SK-N-SH (cell line): ENCODE data around the gene MUS81. TPM values are rescaled to one million over a fixed set of nuclear protein-coding genes. Genes with fewer than 3 reads are reported as not detected.

Experiments used
- CTCF ChIA-PET: fragments of 300-600, 350-600 bp; formaldehyde crosslinking; extraction: SDS; loops from one replicate; lab custom pipeline; 2021; lab: Yijun Ruan, JAX
- POLR2A ChIA-PET: fragments of 350-600 bp; sonication (Branson Sonifier 250); formaldehyde crosslinking; extraction: SDS; loops from one replicate; lab custom pipeline; 2020; ENCODE audit warnings: antibody characterized with exemption, inconsistent platforms; lab: Yijun Ruan, JAX
- DNase-seq: peaks from one replicate; pipeline ENCODE4 v3.0.0; 2012
- H2AFZ ChIP-seq: fragments of 200-600 bp; sonication (generic); 2 replicates; pipeline ENCODE4 v1.8.1; 2016; ENCODE audit warnings: antibody characterized with exemption, mild to moderate bottlenecking, low read depth
- H3F3A ChIP-seq: fragments of 200-600 bp; sonication (generic); replicated peaks from 2 replicates; pipeline ENCODE3; 2016; ENCODE audit warnings: antibody characterized with exemption, mild to moderate bottlenecking; ENCODE audit not compliant: insufficient read depth
- H3K27ac ChIP-seq, 2 experiments: fragments of 200-500 bp in 1 of 2; fragments of 200-600 bp in 1 of 2; sonication (Bioruptor generic) in 1 of 2; sonication (generic), shearing (Covaris generic) in 1 of 2; 2 replicates each; pipeline versions ENCODE4 v1.5.1 to v1.6.1; 2014 to 2016; ENCODE audit warnings: low read depth in 2 of 2, inconsistent platforms in 1 of 2, low read length in 1 of 2, mild to moderate bottlenecking in 1 of 2, mixed read lengths in 1 of 2
- H3K27me3 ChIP-seq: fragments of 200-600 bp; sonication (generic), shearing (Covaris generic); 2 replicates; pipeline ENCODE4 v1.6.1; 2016; ENCODE audit warnings: mixed run types; ENCODE audit not compliant: insufficient read depth
- H3K36me3 ChIP-seq, 2 experiments: fragments of 200-500 bp in 1 of 2; fragments of 200-600 bp in 1 of 2; sonication (Bioruptor generic) in 1 of 2; sonication (generic) in 1 of 2; replicated peaks in 1 of 2; 2 replicates each; pipeline versions ENCODE3 to v1.5.1; 2014 to 2016; ENCODE audit warnings: low read length in 1 of 2, mild to moderate bottlenecking in 1 of 2; ENCODE audit not compliant: insufficient read depth in 2 of 2, control insufficient read depth in 1 of 2
- H3K4me1 ChIP-seq, 2 experiments: fragments of 200-500 bp in 1 of 2; fragments of 200-600 bp in 1 of 2; sonication (Bioruptor generic) in 1 of 2; sonication (generic), shearing (Covaris generic) in 1 of 2; 2 replicates each; pipeline versions ENCODE4 v1.5.1 to v1.6.1; 2014 to 2016; ENCODE audit warnings: low read depth in 1 of 2, low read length in 1 of 2, mixed run types in 1 of 2; ENCODE audit not compliant: insufficient read depth in 2 of 2, control insufficient read depth in 1 of 2
- H3K4me2 ChIP-seq: fragments of 200-600 bp; sonication (generic), shearing (Covaris generic); 2 replicates; pipeline ENCODE4 v1.6.1; 2017; ENCODE audit warnings: mixed run types
- H3K4me3 ChIP-seq, 2 experiments: fragments of 200-500 bp in 1 of 2; fragments of 200-600 bp in 1 of 2; sonication (Bioruptor generic) in 1 of 2; sonication (generic), shearing (Covaris generic) in 1 of 2; 2 replicates each; pipeline versions ENCODE4 v1.5.1 to v1.8.1; 2014 to 2016; ENCODE audit warnings: low read depth in 2 of 2, inconsistent platforms in 1 of 2, low read length in 1 of 2, mild to moderate bottlenecking in 1 of 2, mixed read lengths in 1 of 2, moderate library complexity in 1 of 2
- H3K79me2 ChIP-seq: fragments of 200-600 bp; sonication (generic); 2 replicates; pipeline ENCODE4 v1.8.1; 2017; ENCODE audit warnings: mild to moderate bottlenecking; ENCODE audit not compliant: insufficient read depth
- H3K9ac ChIP-seq: fragments of 200-600 bp; sonication (generic); 2 replicates; pipeline ENCODE4 v1.6.1; 2017; ENCODE audit warnings: mixed run types
- H3K9me2 ChIP-seq: fragments of 200-600 bp; sonication (generic); 2 replicates; pipeline ENCODE4 v1.6.1; 2017; ENCODE audit warnings: mixed run types
- H3K9me3 ChIP-seq: fragments of 200-600 bp; sonication (generic); 2 replicates; pipeline ENCODE4 v1.6.1; 2017; ENCODE audit warnings: mixed run types, mild to moderate bottlenecking, moderate library complexity
- H4K20me1 ChIP-seq: fragments of 200-600 bp; sonication (generic); 2 replicates; pipeline ENCODE4 v1.6.1; 2017; ENCODE audit warnings: mild to moderate bottlenecking, mixed run types; ENCODE audit not compliant: insufficient read depth
- CHD2 ChIP-seq: fragments of 150-350 bp; IDR thresholded peaks from 2 replicates; pipeline ENCODE4 v1.6.1; 2018; ENCODE audit warnings: low read length; ENCODE audit not compliant: partially characterized antibody
- EZH2phosphoT487 ChIP-seq: fragments of 200-600 bp; sonication (generic); IDR thresholded peaks from 2 replicates; pipeline ENCODE4 v1.6.1; 2017; ENCODE audit warnings: low read depth, mixed run types, mild to moderate bottlenecking, antibody characterized with exemption, moderate library complexity, borderline replicate concordance
- GATA2 ChIP-seq: sonication (generic); formaldehyde crosslinking; IDR thresholded peaks from 2 replicates; pipeline ENCODE4 v1.5.0; 2020; ENCODE audit warnings: mild to moderate bottlenecking, missing genetic modification reagents
- MEF2A ChIP-seq: IDR thresholded peaks from 2 replicates; pipeline ENCODE4 v1.4.0; 2012; ENCODE audit warnings: low read depth, borderline replicate concordance
- NFIC ChIP-seq: IDR thresholded peaks from 2 replicates; pipeline ENCODE4 v1.4.0; 2012; ENCODE audit warnings: borderline replicate concordance
- RCOR1 ChIP-seq: fragments of 150-350 bp; IDR thresholded peaks from 2 replicates; pipeline ENCODE4 v1.6.1; 2017; ENCODE audit warnings: antibody characterized with exemption, low read length
- RFX5 ChIP-seq: IDR thresholded peaks from 2 replicates; pipeline ENCODE4 v1.6.1; 2012; ENCODE audit warnings: mild to moderate bottlenecking, improper control_type of control experiment, low read length
- RXRA ChIP-seq: IDR thresholded peaks from 2 replicates; pipeline ENCODE4 v1.4.0; 2012; ENCODE audit warnings: low read depth, mild to moderate bottlenecking, borderline replicate concordance
- SIN3A ChIP-seq: IDR thresholded peaks from 2 replicates; pipeline ENCODE4 v1.6.1; 2012; ENCODE audit warnings: low read depth, mild to moderate bottlenecking, low read length, moderate library complexity, borderline replicate concordance
- TAF1 ChIP-seq: IDR thresholded peaks from 2 replicates; pipeline ENCODE4 v1.6.1; 2012; ENCODE audit warnings: low read depth, mild to moderate bottlenecking, low read length, moderate library complexity, borderline replicate concordance
- YY1 ChIP-seq: IDR thresholded peaks from 2 replicates; pipeline ENCODE4 v1.4.0; 2012; ENCODE audit warnings: low read depth, mild to moderate bottlenecking
- WGBS: methylation state at CpG from one replicate; pipeline ENCODE4 v1.1.6; 2017; ENCODE audit warnings: low lambda C conversion rate; 5-methylcytosine and 5-hydroxymethylcytosine counted together
- polyA plus RNA-seq, 3 experiments: library from polyadenylated mRNA; depleted of rRNA; stranded (reverse); fragments of >200 nt; gene quantifications; 2 replicates each; pipeline ENCODE4 v1.2.3, GENCODE V29; 2012
- TF ChIP-seq, protein P1 (sequence below): IDR thresholded peaks from 2 replicates; pipeline ENCODE4; 2012
- TF ChIP-seq, protein P2 (sequence below): fragments of 150-350 bp; IDR thresholded peaks from 2 replicates; pipeline ENCODE4 v1.6.1; 2016; ENCODE audit warnings: mild to moderate bottlenecking, low read depth, low read length
- TF ChIP-seq, protein P3 (sequence below): fragments of 150-350 bp; IDR thresholded peaks from 2 replicates; pipeline ENCODE4 v1.6.1; 2017; ENCODE audit warnings: antibody characterized with exemption, low read length, low read depth, borderline replicate concordance

Gene MUS81
- polyA plus RNA-seq, 1 of the 3 experiments (the other 2 are of a cell fraction) = 58.2 TPM

DNA sequence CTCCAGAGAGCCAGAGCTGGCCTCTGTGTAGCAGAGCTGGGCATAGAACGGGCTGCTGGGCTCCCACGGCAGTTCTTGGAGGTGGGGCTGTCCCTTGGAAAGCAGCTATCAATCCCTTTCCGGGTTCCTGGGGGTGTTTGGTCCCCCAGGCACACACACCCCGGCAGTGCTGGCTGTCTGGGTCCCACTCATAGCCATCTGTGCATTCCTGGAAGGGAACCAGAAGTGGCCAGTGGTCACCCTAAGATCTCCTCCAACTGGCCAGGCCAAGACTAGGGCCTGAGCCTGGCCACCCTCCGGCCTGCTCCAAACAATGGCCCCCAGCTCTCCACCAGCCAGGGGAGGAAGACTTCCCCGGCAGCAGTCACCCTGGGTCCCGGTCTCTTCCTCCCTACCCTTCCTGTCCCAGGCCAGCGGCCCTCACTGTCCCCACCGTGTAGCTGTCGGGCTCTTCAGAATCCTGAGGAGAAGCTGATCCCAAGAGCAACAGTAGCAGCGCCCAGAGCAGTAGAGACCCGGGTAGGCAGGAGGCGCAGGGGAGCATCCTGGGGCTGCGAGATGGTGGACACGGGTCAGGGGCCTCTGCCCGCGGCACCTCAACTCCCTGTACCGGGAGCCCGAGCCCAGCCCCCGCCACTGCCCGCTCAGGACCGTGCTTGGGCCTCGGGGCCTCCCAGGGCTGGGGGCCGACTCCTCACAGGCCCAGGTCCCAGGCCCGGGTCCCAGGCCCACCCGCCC lies 11.7 kb downstream of the MUS81 start:
- H2AFZ ChIP-seq = no peak overlapping the region
- peak overlapping the region; percentile 70 for H3K9ac ChIP-seq
- peaks cover 19 to 27% of the 10 kb centered on the region in 2 experiments; a peak in 3 of 4 replicates for H3K4me1 ChIP-seq
- no peaks in the 10 kb centered on the region for H4K20me1 ChIP-seq
- no peaks in the 10 kb centered on the region for H3K9me3 ChIP-seq
- POLR2A ChIA-PET = interaction anchor here (0.5 to 4.8 kb wide), 10 partner anchors 8 to 669 kb away, joined by 3 to 59 read pairs (median 4); partner anchors contain the start of genes CCDC85B, CFL1, MALAT1 and MUS81
- peak; percentile 75 for DNase-seq
- TF ChIP-seq CHD2 (no peak), SIN3A (no peak), RXRA (no peak), EZH2phosphoT487 (no peak), MEF2A (no peak), GATA2 (CRISPR knock-in tag) (no peak), TAF1 (no peak)
- TF ChIP-seq, protein P1, sequence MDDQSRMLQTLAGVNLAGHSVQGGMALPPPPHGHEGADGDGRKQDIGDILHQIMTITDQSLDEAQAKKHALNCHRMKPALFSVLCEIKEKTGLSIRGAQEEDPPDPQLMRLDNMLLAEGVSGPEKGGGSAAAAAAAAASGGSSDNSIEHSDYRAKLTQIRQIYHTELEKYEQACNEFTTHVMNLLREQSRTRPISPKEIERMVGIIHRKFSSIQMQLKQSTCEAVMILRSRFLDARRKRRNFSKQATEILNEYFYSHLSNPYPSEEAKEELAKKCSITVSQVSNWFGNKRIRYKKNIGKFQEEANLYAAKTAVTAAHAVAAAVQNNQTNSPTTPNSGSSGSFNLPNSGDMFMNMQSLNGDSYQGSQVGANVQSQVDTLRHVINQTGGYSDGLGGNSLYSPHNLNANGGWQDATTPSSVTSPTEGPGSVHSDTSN = no peak
- TF ChIP-seq, all 33 proteins: peak for 0
- 26% methylated on average over 12 of the region's 26 CpGs for WGBS
- H3K79me2 ChIP-seq = peaks cover 34% of the 10 kb centered on the region
- CTCF ChIA-PET = interaction anchor here (0.6 to 18.4 kb wide), 12 partner anchors 11 to 216 kb away, joined by 3 to 374 read pairs (median 4); partner anchors contain the start of genes CCDC85B, CTSW, FIBP and KAT5
- no peaks in the 10 kb centered on the region for H3K9me2 ChIP-seq
- H3F3A ChIP-seq = peaks cover 36% of the 10 kb centered on the region
- peak overlapping the region; percentile 77 to 93 for H3K27ac ChIP-seq
- H3K36me3 ChIP-seq = peaks cover 31 to 37% of the 10 kb centered on the region in 2 experiments
- peak overlapping the region; percentile 97 for H3K4me2 ChIP-seq
- peak overlapping the region; percentile 54 to 73 for H3K4me3 ChIP-seq
- no peaks in the 10 kb centered on the region for H3K27me3 ChIP-seq

DNA sequence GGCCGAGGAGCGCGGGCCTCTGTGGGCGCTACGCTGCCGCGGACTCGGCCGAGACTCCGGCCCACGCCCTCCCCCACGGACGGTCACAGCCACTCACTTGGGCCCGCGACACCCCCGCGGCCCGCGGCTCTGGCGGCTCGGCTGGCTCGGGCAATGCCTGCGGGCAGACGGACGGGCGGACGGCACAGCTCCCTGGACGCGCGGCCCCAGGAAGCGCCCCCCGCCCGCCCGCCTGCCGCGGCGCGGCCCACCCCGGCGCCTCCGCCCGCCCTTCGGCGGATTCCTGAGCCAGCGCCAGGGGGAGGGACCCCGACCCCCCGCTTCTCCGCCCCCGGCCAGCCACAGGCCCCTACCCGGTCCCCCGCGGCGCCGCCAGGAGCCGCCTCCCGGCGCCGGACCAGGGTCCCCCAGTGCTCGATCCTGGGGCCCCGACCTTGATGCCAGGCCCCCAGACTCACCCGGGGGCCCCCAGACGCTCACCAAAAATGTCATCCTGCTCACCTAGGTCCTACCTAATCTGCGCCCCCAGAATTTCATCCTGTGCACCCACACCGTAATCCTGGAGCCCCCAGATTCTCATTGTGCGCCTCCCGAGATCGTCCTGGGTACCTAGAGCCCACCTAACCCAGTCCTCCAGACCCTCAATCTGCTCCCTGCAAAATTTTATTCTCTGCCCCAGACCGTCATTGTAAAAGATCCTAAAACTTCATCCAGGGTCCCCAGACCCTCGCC lies 12.5 kb downstream of the MUS81 start, which contains the start of gene EFEMP2:
TSS of gene EFEMP2 (minus strand) at position 215 of the 732 bp plus-strand sequence. CDS start 446 bp downstream, outside the sequence.
- Histone ChIP-seq H4K20me1 (no peaks in the 10 kb centered on the region), H3K9me2 (no peaks in the 10 kb centered on the region), H3K36me3 (peaks cover 23 to 31% of the 10 kb centered on the region in 2 experiments), H3K79me2 (peaks cover 29% of the 10 kb centered on the region), H3K9me3 (no peaks in the 10 kb centered on the region), H3K27ac (peak within 1 kb of the TSS; percentile 77 to 93), H3K4me1 (peaks cover 19 to 26% of the 10 kb centered on the region in 2 experiments; a peak in 3 of 4 replicates), H3K27me3 (no peaks in the 10 kb centered on the region), H2AFZ (peak within 1 kb of the TSS; percentile 77; the same call in 1 of the 2 replicates), H3K4me3 (peak within 1 kb of the TSS; percentile 54 to 73), H3F3A (peaks cover 30% of the 10 kb centered on the region), H3K4me2 (peak within 1 kb of the TSS; percentile 97), H3K9ac (peak within 1 kb of the TSS; percentile 70)
- CTCF ChIA-PET = interaction anchor here (1.2 to 18.4 kb wide), 6 partner anchors 12 to 161 kb away, joined by 3 to 374 read pairs (median 7); partner anchors contain the start of genes CCDC85B, CTSW, FIBP and KAT5
- DNase-seq = peak; percentile 79
- WGBS = 10% methylated on average over 7 of the region's 69 CpGs
- TF ChIP-seq YY1 = no peak
- TF ChIP-seq, protein P2, sequence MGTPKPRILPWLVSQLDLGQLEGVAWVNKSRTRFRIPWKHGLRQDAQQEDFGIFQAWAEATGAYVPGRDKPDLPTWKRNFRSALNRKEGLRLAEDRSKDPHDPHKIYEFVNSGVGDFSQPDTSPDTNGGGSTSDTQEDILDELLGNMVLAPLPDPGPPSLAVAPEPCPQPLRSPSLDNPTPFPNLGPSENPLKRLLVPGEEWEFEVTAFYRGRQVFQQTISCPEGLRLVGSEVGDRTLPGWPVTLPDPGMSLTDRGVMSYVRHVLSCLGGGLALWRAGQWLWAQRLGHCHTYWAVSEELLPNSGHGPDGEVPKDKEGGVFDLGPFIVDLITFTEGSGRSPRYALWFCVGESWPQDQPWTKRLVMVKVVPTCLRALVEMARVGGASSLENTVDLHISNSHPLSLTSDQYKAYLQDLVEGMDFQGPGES = no peak
- no peak for TF ChIP-seq RFX5
- TF ChIP-seq MEF2A = no peak
- no peak for TF ChIP-seq RCOR1
- TF ChIP-seq TAF1 = peak; percentile 20; the same call in 1 of the 2 replicates
- TF ChIP-seq, protein P3, sequence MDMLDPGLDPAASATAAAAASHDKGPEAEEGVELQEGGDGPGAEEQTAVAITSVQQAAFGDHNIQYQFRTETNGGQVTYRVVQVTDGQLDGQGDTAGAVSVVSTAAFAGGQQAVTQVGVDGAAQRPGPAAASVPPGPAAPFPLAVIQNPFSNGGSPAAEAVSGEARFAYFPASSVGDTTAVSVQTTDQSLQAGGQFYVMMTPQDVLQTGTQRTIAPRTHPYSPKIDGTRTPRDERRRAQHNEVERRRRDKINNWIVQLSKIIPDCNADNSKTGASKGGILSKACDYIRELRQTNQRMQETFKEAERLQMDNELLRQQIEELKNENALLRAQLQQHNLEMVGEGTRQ = no peak
- no peak for TF ChIP-seq NFIC
- POLR2A ChIA-PET = interaction anchor here (2.2 to 4.8 kb wide), 3 partner anchors 10 to 18 kb away, joined by 11 to 59 read pairs (median 11); partner anchors contain the start of genes CCDC85B, CFL1 and MUS81
